HG03196 (cell line): ENCODE data around the gene F5.

Source experiments
- ATAC-seq: cut with Tn5 transposase; IDR thresholded peaks from one replicate; pipeline ENCODE4 v1.9.1; 2021; ENCODE audit not compliant: unreplicated experiment

Gene F5

GRCh38 chr1:169484101-169484500 is 102.2 kb downstream of the F5 start:
- no peak for ATAC-seq

- no peak for ATAC-seq
These were observed 102.7 kb downstream of the F5 start for GRCh38 chr1:169483500-169483966.

- ATAC-seq, result no peak
These were observed 106.8 kb downstream of the F5 start for GRCh38 chr1:169479363-169480066.

DNA sequence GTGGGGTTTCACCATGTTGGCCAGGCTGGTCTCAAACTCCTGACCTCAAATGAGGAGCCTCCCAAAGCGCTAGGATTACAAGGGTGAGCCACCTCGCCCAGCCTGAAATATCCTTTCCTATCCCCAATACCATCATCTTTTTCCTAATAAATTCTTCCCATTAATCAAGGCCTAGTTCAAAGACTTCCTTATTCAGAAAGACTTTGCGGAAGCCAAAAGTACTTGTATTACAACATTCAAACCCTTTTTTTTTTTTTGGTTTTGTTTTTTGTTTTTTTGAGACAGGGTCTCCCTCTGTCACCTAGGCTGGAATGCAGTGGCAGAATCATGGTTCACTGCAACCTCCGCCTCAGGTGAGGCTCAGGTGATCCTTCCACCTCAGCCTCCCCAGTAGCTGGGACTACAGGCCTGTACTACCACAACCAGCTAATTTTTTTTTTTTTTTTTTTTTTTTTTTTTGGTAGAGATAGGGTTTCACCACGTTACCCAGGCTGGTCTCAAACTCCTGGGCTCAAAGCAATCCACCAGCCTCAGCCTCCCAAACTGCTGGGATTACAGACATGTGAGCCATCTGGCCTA is 108.1 kb downstream of the F5 start:
- no peak for ATAC-seq

DNA sequence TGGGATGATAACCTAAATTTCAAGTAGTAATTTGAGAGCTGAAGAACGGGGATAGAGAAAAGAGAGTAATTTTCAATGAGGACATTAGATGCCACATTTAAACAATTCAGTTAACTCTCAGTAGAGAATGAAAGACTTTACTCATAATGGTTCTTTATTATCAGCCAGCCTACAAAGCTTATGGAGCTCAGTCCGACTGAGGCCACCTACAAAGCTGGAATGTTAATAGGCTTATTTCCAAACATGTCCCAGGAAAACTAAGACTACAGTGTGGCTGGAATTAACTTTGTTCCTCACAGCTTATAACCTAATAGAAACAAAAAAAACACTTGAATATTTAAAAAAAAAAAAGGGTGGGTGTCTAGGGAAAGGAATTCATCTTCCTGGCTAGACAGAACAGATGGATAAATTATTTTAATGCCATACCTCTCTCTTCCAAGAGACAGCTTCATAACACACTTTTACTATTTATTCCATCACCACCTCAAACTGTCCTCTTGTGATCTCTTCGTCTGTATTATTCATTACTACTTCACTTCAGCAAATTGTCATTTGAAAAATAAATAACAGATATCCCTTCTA is 110.4 kb downstream of the F5 start:
- no peak for ATAC-seq

- no peak for ATAC-seq
These were observed 111.8 kb downstream of the F5 start for GRCh38 chr1:169474302-169474995.

DNA sequence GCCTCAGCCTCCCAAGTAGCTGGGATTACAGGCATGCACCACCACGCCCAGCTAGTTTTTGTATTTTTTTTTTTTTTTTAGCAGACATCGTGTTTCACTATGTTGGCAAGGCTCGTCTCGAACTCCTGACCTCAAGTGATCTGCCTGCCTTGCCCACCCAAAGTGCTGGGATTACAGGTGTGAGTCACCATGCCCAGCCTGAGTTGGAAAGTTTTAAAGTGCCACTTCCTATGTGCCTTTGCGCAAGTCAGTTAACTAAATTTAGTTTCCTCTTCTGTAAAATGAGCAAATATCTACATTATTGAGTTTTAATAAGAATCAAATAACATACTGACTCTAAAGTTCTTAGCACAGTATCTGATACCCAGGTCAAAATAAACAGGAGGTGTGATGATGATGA is 112.9 kb downstream of the F5 start:
- no peak for ATAC-seq

GRCh38 chr1:169472738-169473137 is 113.5 kb downstream of the F5 start:
- ATAC-seq, result no peak

DNA sequence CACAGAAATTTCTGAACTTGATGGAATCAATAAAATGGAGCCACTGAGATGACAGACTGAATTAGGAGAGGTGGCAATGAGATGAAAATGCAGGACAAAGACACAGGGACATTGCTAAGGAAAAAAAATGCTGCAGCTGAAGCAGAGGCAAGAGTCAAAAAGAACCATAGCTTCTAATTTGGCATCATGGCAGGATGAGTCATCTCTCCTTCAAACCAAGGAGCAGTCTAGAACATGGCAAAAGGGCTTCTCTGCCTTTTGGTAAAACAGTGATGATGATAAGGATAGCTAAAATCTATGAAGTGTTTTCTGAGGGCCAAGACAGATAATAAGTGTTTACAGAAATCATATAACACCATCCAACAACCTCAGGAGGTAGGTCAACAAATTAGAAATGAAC is 117.3 kb downstream of the F5 start:
- ATAC-seq, result no peak

- ATAC-seq, result no peak
These were observed 119.7 kb downstream of the F5 start for GRCh38 chr1:169466259-169467230.

DNA sequence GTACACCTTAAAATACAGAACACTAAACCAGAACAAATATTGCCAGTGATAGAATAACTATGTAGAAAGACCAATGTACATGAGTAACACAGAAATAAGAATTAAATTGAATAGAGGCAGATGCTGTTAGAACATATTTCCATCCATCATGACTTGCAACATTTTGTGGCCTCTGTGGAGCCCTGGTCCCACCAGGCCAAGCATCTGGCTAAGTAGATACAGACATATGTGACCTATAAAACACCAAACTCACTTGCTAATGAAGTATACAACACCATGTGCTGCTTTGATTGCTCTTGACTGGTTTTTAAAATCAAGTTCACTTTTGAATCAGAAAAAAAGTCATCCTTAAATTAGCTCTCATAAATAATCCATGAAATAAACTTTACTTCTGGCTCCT is 121.0 kb downstream of the F5 start:
- ATAC-seq, result no peak
